ENCODE results near the gene HELZ2. TPM values are rescaled to one million over a fixed set of nuclear protein-coding genes. Genes with fewer than 3 reads are reported as not detected.

The HELZ2 gene
- total RNA-seq, 1 donor from 2014 or later = 188 TPM

GRCh38 chr20:63598479-63599395 lies 24.7 kb upstream of the HELZ2 start:
- Mint-ChIP-seq H3K9me3 (ENCODE audit: unreplicated experiment) (no peaks in the 10 kb centered on the region), H3K4me1 (ENCODE audit: low read depth, unreplicated experiment) (peaks cover 2% of the 10 kb centered on the region), H3K27ac (ENCODE audit: unreplicated experiment) (no peak overlapping the region), H3K4me3 (ENCODE audit: unreplicated experiment) (peak overlapping the region; percentile 40), H3K36me3 (ENCODE audit: low read depth, unreplicated experiment) (peaks cover 16% of the 10 kb centered on the region), H3K27me3 (ENCODE audit: low read depth, unreplicated experiment) (no peaks in the 10 kb centered on the region)
- DNase-seq (ENCODE audit: low read depth) = no peak
- no peak overlapping the region for H3K27ac ChIP-seq (ENCODE audit: low read depth, low read length)
- TF ChIP-seq CTCF (IDR thresholded peaks at IDR 0.05; ENCODE audit: insufficient read depth, low read depth, low read length) (no peak), EZH2 (IDR thresholded peaks at IDR 0.05; ENCODE audit: insufficient read depth, low read length) (no peak)
- peaks cover 12% of the 10 kb centered on the region for H3K36me3 ChIP-seq (ENCODE audit: insufficient read depth, low read length)
- no peaks in the 10 kb centered on the region for H3K9me3 ChIP-seq (ENCODE audit: insufficient read depth, low read depth, low read length)
- no peak for FAIRE-seq
- H3K9ac ChIP-seq (ENCODE audit: low read length) = no peak overlapping the region
- H3K27me3 ChIP-seq (ENCODE audit: insufficient read depth, low read length) = no peaks in the 10 kb centered on the region
- H3K4me1 ChIP-seq (ENCODE audit: insufficient read depth, low read length) = peaks cover 7% of the 10 kb centered on the region
- H3K79me2 ChIP-seq (ENCODE audit: insufficient read depth, low read length) = no peaks in the 10 kb centered on the region
- H4K20me1 ChIP-seq (ENCODE audit: insufficient read depth, low read length) = peaks cover 4% of the 10 kb centered on the region
- H3K4me2 ChIP-seq (ENCODE audit: low read length) = no peak overlapping the region
- H3K4me3 ChIP-seq (ENCODE audit: insufficient read depth, low read depth, low read length) = no peak overlapping the region
- H2AFZ ChIP-seq (ENCODE audit: low read depth, low read length) = no peak overlapping the region

GRCh38 chr20:63597651-63598478 lies 23.8 kb upstream of the HELZ2 start:
- Mint-ChIP-seq H3K4me1 (ENCODE audit: low read depth, unreplicated experiment) (peaks cover 2% of the 10 kb centered on the region), H3K9me3 (ENCODE audit: unreplicated experiment) (no peaks in the 10 kb centered on the region), H3K27me3 (ENCODE audit: low read depth, unreplicated experiment) (no peaks in the 10 kb centered on the region), H3K27ac (ENCODE audit: unreplicated experiment) (no peak overlapping the region), H3K4me3 (ENCODE audit: unreplicated experiment) (no peak overlapping the region), H3K36me3 (ENCODE audit: low read depth, unreplicated experiment) (peaks cover 15% of the 10 kb centered on the region)
- DNase-seq (ENCODE audit: low read depth) (no peak), FAIRE-seq (no peak)
- TF ChIP-seq CTCF (IDR thresholded peaks at IDR 0.05; ENCODE audit: insufficient read depth, low read depth, low read length) (no peak), EZH2 (IDR thresholded peaks at IDR 0.05; ENCODE audit: insufficient read depth, low read length) (no peak)
- H2AFZ ChIP-seq (ENCODE audit: low read depth, low read length) = no peak overlapping the region
- no peaks in the 10 kb centered on the region for H3K9me3 ChIP-seq (ENCODE audit: insufficient read depth, low read depth, low read length)
- H3K36me3 ChIP-seq (ENCODE audit: insufficient read depth, low read length) = peaks cover 12% of the 10 kb centered on the region
- no peak overlapping the region for H3K4me2 ChIP-seq (ENCODE audit: low read length)
- no peak overlapping the region for H3K27ac ChIP-seq (ENCODE audit: low read depth, low read length)
- H3K4me3 ChIP-seq (ENCODE audit: insufficient read depth, low read depth, low read length) = no peak overlapping the region
- no peaks in the 10 kb centered on the region for H3K27me3 ChIP-seq (ENCODE audit: insufficient read depth, low read length)
- no peak overlapping the region for H3K9ac ChIP-seq (ENCODE audit: low read length)
- H4K20me1 ChIP-seq (ENCODE audit: insufficient read depth, low read length) = peaks cover 4% of the 10 kb centered on the region
- H3K4me1 ChIP-seq (ENCODE audit: insufficient read depth, low read length) = peaks cover 7% of the 10 kb centered on the region
- no peaks in the 10 kb centered on the region for H3K79me2 ChIP-seq (ENCODE audit: insufficient read depth, low read length)
